ENCODE data around the gene EBI3. TPM values are rescaled to one million over a fixed set of nuclear protein-coding genes. Genes with fewer than 3 reads are reported as not detected.
"Not testable (repeated sequence)": the region's sequence is repeated elsewhere in the genome, so short reads cannot be mapped to it uniquely, and the experiment has no call there.

Gene EBI3
- total RNA-seq: 0.47 and 3.1 TPM in 2 replicates

- DNase-seq: peak; percentile 33
Measured at GRCh38 chr19:4229179-4229931, at the start of gene EBI3. Gene EBI3, plus strand, starts transcription at chr19:4229523. Its CDS starts 28 bp downstream, at chr19:4229551.

GRCh38 chr19:4181053-4181508, 48.2 kb upstream of the EBI3 start:
- DNase-seq: no peak

- peak; percentile 96 for DNase-seq
Measured at GRCh38 chr19:4182084-4182810, 47.1 kb upstream of the EBI3 start, which contains the start of the genes ANKRD24 and SIRT6. Gene ANKRD24, plus strand, starts transcription at chr19:4182689. Its CDS starts 3,737 bp downstream, at chr19:4186426. Gene SIRT6, minus strand, starts transcription at chr19:4182563. Its CDS starts 24 bp downstream, at chr19:4182539.

GRCh38 chr19:4183967-4184717, 45.2 kb upstream of the EBI3 start:
- DNase-seq: no peak

GRCh38 chr19:4184718-4185352, 44.5 kb upstream of the EBI3 start:
- DNase-seq: no peak

GRCh38 chr19:4185413-4186086, 43.8 kb upstream of the EBI3 start:
- DNase-seq: no peak

- peak; percentile 83 for DNase-seq
Measured at GRCh38 chr19:4186087-4186993, 43.0 kb upstream of the EBI3 start.

- DNase-seq: no peak
Measured at GRCh38 chr19:4187313-4188122, 41.8 kb upstream of the EBI3 start.

- no peak for DNase-seq
Measured at GRCh38 chr19:4189641-4190040, 39.7 kb upstream of the EBI3 start.

GRCh38 chr19:4192537-4192936, 36.8 kb upstream of the EBI3 start:
- DNase-seq: not testable (repeated sequence)

GRCh38 chr19:4194353-4194752, 35.0 kb upstream of the EBI3 start:
- no peak for DNase-seq

GRCh38 chr19:4196009-4196408, 33.3 kb upstream of the EBI3 start:
- DNase-seq: no peak

- no peak for DNase-seq
Measured at GRCh38 chr19:4196587-4197148, 32.7 kb upstream of the EBI3 start.

- no peak for DNase-seq
Measured at GRCh38 chr19:4197228-4197624, 32.1 kb upstream of the EBI3 start.

GRCh38 chr19:4197625-4198466, 31.5 kb upstream of the EBI3 start:
- no peak for DNase-seq

GRCh38 chr19:4198467-4199126, 30.7 kb upstream of the EBI3 start:
- DNase-seq: no peak

- DNase-seq: no peak
Measured at GRCh38 chr19:4199699-4200293, 29.5 kb upstream of the EBI3 start.

Data from dermis blood vessel endothelial cell (primary cell).